ENCODE measurements around the gene NVL. TPM values are rescaled to one million over a fixed set of nuclear protein-coding genes. Genes with fewer than 3 reads are reported as not detected.

NVL gene
- total and polyA plus RNA-seq, 10 of the 15 experiments (the other 5 are each of a cell fraction or from before 2014, with no cell fraction given) = 20.3 to 49.6 (median 35.2) TPM

DNA sequence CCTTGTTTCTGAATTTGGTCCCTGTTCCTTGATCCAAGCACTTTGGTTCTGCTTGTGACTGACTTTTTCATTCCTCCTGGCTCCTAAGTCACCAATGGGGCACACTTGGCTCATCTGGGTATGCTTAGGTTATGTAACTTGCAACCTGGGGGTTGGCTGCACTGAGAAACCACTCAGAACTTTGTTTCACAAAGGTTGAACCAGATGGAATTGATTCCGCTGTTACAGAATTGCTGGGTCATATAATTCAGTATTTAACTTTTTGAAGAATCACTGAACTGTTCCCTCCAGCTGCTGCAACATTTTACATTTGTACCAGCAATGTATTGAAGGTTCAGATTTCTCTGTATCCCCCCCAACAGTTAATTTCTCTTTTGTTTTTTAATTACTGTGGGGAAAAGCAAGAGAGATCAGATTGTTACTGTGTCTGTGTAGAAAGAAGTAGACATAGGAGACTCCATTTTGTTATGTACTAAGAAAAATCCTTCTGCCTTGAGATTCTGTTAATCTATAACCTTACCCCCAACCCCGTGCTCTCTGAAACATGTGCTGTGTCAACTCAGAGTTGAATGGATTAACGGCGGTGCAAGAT is 9.6 kb upstream of the NVL start:
- H3K9ac ChIP-seq (ENCODE audit: control insufficient read depth, insufficient read depth, low read length) = no peak overlapping the region
- 0 out of 2 replicates have a peak, but pooled peaks have one; percentile 26 for TF ChIP-seq ZNF687 (IDR thresholded peaks at IDR 0.05)
- TF ChIP-seq, protein P1, sequence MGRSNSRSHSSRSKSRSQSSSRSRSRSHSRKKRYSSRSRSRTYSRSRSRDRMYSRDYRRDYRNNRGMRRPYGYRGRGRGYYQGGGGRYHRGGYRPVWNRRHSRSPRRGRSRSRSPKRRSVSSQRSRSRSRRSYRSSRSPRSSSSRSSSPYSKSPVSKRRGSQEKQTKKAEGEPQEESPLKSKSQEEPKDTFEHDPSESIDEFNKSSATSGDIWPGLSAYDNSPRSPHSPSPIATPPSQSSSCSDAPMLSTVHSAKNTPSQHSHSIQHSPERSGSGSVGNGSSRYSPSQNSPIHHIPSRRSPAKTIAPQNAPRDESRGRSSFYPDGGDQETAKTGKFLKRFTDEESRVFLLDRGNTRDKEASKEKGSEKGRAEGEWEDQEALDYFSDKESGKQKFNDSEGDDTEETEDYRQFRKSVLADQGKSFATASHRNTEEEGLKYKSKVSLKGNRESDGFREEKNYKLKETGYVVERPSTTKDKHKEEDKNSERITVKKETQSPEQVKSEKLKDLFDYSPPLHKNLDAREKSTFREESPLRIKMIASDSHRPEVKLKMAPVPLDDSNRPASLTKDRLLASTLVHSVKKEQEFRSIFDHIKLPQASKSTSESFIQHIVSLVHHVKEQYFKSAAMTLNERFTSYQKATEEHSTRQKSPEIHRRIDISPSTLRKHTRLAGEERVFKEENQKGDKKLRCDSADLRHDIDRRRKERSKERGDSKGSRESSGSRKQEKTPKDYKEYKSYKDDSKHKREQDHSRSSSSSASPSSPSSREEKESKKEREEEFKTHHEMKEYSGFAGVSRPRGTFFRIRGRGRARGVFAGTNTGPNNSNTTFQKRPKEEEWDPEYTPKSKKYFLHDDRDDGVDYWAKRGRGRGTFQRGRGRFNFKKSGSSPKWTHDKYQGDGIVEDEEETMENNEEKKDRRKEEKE (IDR thresholded peaks at IDR 0.05) = no peak
- H3K4me1 ChIP-seq (ENCODE audit: control insufficient read depth, insufficient read depth, low read length) = no peaks in the 10 kb centered on the region
- CTCF ChIA-PET = interaction anchor here (1.2 kb wide), 1 partner anchor 14 kb away, joined by 3 read pairs; no protein-coding TSS in a partner anchor
- no peak overlapping the region for H3K4me3 ChIP-seq
- FAIRE-seq (no peak), ATAC-seq (no peak), DNase-seq (ENCODE audit: low read depth, low spot score) (no peak)
- intact Hi-C loops (cut with micrococcal nuclease; ENCODE audit: unreplicated experiment) (no loop called here), in situ Hi-C loops (cut with MboI) (loop anchor here (10.0 to 25.0 kb wide), 3 partner anchors 527 to 1202 kb away; partner anchors contain the start of gene TLR5)
- SMC1A ChIA-PET (ENCODE audit: uncharacterized antibody, unreplicated experiment) = no interaction called here
- RAD21 ChIA-PET (ENCODE audit: unreplicated experiment) = no interaction called here
- peaks cover 7% of the 10 kb centered on the region; the same call in 1 of the 3 replicates for H3K9me3 ChIP-seq (replicated peaks; ENCODE audit: control insufficient read depth, insufficient read depth, low read length)
- H4K20me1 ChIP-seq (ENCODE audit: control insufficient read depth, insufficient read depth) = no peaks in the 10 kb centered on the region
- H2AFZ ChIP-seq (ENCODE audit: control insufficient read depth, low read depth, low read length) = no peak overlapping the region
- H3K27ac ChIP-seq (ENCODE audit: control insufficient read depth, insufficient read depth) = no peak overlapping the region
- BruUV-seq (replicated peaks) = no TSS peak
- no peaks in the 10 kb centered on the region for H3K27me3 ChIP-seq (replicated peaks in 1 of 2; ENCODE audit: control insufficient read depth in 2 of 2, insufficient read depth in 2 of 2, low read length in 1 of 2)
- H3K79me2 ChIP-seq (ENCODE audit: control insufficient read depth, insufficient read depth, low read length) = no peaks in the 10 kb centered on the region
- no peaks in the 10 kb centered on the region for H3K36me3 ChIP-seq (ENCODE audit: control insufficient read depth in 2 of 2, insufficient read depth in 2 of 2, low read length in 1 of 2)
- 61% methylated on average over 2 of the region's 4 CpGs for WGBS (ENCODE audit: insufficient coverage, insufficient replicate concordance, low lambda C conversion rate, missing lambda C conversion rate)
- no peak overlapping the region for H3K4me2 ChIP-seq (ENCODE audit: control insufficient read depth, insufficient read depth)
- POLR2A ChIA-PET = no interaction called here
